ENCODE results near the gene SLC29A2.

The SLC29A2 gene

DNA sequence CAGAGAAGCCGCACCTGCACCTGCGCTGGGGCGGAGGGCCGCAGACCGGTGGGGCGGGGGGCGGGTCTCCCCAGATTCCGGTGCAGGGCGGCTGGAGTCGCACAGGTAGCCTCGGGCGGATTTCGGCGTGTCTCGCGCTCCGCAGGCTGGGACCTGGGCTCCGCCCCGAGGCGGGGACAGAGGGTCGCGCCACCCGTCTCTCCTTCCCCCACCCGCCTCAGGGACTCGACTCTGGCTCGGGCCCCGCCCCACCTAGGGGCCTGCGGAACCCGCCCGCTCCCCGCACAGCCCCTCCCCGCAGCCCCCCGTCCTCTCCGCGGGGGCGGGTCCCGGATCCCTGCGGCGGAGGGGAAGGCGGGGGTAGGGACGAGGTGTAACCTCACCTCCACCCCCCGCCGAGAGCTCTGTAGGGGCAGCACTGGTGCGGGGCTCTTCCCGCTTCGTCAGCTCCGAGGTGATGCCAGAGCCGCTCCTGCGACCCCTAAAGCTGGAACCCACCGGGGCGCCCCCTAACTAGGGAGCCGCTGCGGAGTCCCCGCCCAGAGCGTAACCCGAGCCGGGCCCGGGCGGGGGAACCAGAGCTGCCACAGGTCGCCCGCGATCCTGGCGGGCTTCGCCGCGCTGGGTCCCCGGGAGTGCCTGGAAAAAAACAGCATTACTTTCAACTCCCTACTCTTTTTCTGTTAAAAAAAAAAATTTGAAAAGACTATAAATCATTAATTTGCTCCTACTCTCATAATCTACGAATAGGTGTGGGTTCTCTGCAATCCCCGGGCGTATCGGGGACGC, at the start of gene SLC29A2:
TSS of gene SLC29A2 (minus strand) at position 134 of the 789 bp plus-strand sequence. CDS start 169 bp downstream, outside the sequence.
- H3K27ac ChIP-seq = peak within 1 kb of the TSS; percentile 43
- DNase-seq (ENCODE audit: low read depth, low spot score) = no peak

DNA sequence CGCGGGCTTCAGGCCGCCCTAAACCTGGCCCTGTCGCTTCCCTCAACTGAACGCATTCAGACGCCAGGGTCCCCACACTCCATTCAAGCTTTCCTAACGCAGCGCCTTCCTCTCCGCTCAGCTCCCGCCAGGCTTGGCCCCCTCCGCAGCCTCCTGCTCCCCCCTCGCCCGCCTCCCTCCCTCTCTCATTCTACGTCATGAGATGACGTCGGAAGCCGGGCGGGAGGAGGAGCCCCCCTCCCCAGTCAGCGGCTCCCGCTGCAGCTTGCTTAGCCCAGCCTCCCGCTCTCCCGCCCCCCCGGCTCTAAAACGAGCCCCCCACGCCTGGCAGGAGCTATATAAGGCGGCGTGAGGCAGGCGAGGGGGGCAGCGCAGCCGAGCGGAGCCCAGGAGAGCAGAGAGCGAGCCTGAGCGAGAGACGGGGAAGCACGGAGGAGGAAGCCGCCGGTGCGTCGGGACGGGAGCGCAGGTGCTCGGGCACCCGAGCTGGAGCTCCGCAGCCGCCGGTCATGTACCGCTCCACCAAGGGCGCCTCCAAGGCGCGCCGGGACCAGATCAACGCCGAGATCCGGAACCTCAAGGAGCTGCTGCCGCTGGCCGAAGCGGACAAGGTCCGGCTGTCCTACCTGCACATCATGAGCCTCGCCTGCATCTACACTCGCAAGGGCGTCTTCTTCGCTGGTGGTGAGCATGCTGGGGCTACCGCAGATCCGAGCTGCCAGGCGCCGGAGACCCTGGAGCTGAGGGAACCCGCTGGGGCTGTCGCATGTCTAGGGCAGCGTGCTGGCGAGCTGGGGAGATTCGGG, 49.3 kb upstream of the SLC29A2 start, which contains the start of gene NPAS4:
TSS of gene NPAS4 (plus strand) at position 365 of the 806 bp plus-strand sequence. CDS start at position 510, 145 bp downstream.
- DNase-seq (ENCODE audit: low read depth, low spot score) = no peak
- no peak within 1 kb of the TSS for H3K27ac ChIP-seq

GRCh38 chr11:66419825-66420224, 48.3 kb upstream of the SLC29A2 start:
- no peak for DNase-seq (ENCODE audit: low read depth, low spot score)

DNA sequence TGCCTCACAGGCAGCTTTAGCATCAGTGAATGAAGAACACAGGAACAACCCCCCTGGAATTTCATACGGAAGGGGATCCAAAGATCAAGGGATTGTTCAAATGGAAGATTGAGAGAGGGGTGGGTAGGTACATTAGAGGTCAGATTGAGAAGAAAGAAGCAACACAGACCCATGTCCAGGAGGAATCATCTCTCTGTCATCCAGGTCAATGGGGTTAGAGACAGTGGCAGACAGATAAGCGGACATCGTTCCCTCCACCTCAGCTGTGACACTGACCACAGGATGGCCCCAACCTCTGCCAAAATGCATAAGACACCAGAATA, 47.4 kb upstream of the SLC29A2 start:
- no peak overlapping the region for H3K27ac ChIP-seq
- no peak for DNase-seq (ENCODE audit: low read depth, low spot score)

More at GRCh38 chr11:66419825-66420224, 48.3 kb upstream of the SLC29A2 start:
- H3K27ac ChIP-seq = no peak overlapping the region

- H3K27ac ChIP-seq = no peak overlapping the region
- peak; percentile 22 for DNase-seq (ENCODE audit: low read depth, low spot score)
Observed at GRCh38 chr11:66418168-66418985, 46.8 kb upstream of the SLC29A2 start.

DNA sequence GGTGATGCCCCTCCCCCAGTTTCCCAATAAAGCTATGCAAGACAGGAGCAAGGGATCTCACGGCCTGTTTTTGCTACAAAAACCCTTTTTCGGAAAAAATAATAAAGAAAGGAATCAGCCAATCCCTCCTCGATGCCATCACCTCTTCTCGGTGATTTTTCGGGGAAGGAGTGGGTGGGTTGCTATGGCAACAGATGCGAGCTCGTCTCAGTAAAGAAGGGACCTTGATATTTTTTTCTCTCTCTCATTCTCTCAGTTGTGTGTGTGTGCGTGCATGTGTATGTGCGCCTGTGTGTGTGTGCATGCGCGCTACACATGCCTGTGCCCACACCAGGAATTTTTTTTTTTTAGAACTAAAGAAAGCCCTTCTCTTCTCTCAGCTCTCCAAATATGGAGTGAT, 45.4 kb upstream of the SLC29A2 start:
- DNase-seq (ENCODE audit: low read depth, low spot score) = no peak
- H3K27ac ChIP-seq = no peak overlapping the region

DNA sequence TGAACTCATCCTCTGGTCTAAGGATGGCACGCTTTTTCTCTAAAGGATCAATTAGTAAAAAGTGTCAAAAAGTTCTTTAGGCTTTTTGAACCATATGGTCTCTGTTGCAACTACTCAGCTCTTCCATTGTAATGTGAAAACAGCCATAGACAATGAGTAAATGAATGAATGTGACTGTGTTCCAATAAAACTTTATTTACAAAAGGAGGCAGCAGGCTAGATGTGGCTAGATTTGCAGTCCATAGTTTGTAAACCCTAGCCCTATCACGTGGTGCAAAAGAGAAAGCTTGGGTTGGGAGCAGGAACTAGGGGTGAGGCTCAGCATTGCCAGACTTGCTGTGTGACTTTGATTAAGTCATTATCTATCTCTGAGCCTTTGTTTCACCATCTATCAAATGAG, 43.9 kb upstream of the SLC29A2 start:
- DNase-seq (ENCODE audit: low read depth, low spot score) = no peak
- H3K27ac ChIP-seq = no peak overlapping the region

DNA sequence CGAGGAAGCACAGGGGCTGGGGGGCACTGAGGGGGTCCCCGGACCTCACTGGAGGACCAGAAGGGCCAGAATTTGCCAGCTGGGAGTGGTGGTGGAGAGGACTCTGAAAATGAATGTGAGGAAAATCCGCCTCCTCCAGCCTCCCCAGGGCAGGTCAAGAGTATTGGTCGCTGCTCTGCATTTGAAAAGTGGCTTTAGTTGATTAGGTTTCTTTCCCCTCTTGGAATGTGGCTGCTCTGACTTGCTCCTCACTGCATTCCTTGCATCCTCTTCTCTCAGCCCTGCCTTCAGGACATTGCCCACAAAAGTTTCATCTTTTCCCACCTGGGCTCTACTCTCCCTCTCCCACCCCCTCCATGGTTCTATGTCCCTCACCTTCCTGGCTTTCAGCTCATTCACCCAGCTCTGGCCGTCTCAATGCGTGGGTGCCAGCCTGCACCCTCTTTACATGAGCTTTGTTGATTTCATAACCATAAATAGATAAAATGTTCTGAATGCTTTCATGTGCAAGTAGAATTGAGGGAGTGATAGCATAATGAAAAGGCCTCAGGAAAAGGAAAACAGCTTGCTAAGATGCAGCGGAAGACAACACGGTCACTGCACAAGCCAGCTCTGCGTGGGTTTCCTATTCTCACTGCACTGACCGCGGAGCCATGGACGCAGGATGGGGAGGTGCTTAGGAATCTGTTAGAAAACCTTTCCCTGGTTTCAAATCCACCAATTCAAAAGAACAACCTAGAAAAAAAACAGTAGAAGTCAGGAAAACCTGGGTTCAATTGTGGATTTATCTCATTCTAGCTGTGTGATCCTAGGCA, 42.8 kb upstream of the SLC29A2 start:
- H3K27ac ChIP-seq = no peak overlapping the region
- DNase-seq (ENCODE audit: low read depth, low spot score) = no peak

- no peak overlapping the region for H3K27ac ChIP-seq
- DNase-seq (ENCODE audit: low read depth, low spot score) = no peak
Observed at GRCh38 chr11:66413167-66413566, 41.6 kb upstream of the SLC29A2 start.

GRCh38 chr11:66412110-66412509, 40.5 kb upstream of the SLC29A2 start:
- H3K27ac ChIP-seq = no peak overlapping the region
- DNase-seq (ENCODE audit: low read depth, low spot score) = no peak

GRCh38 chr11:66411323-66411722, 39.8 kb upstream of the SLC29A2 start:
- DNase-seq (ENCODE audit: low read depth, low spot score) = no peak
- H3K27ac ChIP-seq = no peak overlapping the region

- H3K27ac ChIP-seq = no peak overlapping the region
- DNase-seq (ENCODE audit: low read depth, low spot score) = no peak
Observed at GRCh38 chr11:66410191-66410590, 38.6 kb upstream of the SLC29A2 start.

DNA sequence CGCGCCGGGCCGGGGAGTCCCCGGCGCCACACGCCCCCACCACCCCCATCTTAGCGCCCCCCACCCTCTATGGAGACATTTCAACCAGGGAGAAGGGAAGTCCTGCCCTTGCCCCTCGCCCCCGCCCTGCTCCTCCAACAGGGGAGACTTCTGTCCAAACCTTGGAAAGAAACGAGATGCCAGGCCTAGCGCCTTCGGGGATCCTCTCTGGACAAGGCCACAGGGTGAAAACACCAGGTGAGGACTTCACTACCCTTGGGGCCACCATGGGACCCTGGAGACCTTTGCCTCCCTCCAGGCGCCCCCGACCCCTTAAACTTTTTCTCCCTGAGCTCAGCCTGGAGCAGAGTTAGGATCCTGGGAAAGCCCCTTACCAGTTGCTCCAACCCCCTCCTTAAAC, 37.7 kb upstream of the SLC29A2 start:
- H3K27ac ChIP-seq = no peak overlapping the region
- no peak for DNase-seq (ENCODE audit: low read depth, low spot score)

- no peak for DNase-seq (ENCODE audit: low read depth, low spot score)
- H3K27ac ChIP-seq = no peak overlapping the region
Observed at GRCh38 chr11:66408488-66409214, 37.1 kb upstream of the SLC29A2 start.

DNA sequence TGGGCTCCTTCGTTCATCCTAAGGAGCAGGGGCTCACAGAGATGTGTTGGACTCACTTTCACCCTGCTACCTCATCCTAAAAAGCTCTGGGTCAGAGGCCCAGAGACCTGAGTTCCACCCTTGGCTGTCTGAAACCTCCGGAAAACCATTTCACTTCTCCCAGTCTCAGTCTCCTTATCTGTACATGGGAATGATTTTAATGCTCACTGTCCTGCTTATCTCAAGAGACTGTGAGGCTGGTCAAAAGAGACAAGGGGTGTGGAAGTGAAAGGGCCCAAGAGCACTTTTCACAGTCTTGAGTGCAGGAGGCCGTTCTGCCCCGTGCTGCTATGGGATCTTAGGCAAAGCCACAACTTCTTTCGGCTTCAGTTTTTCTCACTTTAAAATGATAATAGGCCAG, 36.1 kb upstream of the SLC29A2 start:
- H3K27ac ChIP-seq = no peak overlapping the region
- DNase-seq (ENCODE audit: low read depth, low spot score) = no peak

DNA sequence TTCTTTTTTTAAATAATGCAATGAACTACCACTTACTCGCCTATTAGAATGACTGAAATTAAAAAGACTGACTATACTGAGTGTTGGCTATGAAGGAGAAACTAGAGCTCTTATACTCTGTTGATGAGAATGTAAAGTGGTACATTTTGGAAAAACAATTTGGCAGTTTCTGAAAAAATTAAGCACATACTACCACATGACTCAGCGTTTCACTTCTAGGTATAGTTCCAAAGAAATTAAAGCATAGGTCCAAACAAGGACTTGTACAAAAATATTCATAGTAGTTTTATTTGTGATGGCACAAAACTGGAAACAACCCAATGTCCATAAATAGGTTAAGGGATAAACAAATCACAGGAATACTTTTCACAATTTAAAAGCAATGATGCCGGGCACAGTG, 22.4 kb upstream of the SLC29A2 start:
- DNase-seq (ENCODE audit: low read depth, low spot score) = no peak
- no peak overlapping the region for H3K27ac ChIP-seq

DNA sequence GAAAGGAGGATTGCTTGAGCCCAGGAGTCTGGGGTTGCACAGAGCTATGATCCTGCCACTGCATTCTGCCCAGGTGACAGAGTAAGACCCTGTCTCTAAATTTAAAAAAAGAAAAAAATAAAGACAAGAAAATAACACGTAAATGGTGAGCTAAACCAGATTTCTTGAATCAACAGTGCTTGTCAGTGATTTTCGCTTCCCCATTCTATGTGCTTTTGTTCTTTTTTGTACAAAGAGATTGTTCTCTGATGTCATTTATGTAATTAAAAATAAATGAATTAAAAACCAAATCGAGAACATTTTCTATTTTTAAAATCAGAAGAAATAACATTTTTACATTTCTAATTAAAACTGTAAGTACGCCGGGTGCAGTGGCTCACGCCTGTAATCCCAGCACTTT, 19.8 kb upstream of the SLC29A2 start:
- H3K27ac ChIP-seq = no peak overlapping the region

DNA sequence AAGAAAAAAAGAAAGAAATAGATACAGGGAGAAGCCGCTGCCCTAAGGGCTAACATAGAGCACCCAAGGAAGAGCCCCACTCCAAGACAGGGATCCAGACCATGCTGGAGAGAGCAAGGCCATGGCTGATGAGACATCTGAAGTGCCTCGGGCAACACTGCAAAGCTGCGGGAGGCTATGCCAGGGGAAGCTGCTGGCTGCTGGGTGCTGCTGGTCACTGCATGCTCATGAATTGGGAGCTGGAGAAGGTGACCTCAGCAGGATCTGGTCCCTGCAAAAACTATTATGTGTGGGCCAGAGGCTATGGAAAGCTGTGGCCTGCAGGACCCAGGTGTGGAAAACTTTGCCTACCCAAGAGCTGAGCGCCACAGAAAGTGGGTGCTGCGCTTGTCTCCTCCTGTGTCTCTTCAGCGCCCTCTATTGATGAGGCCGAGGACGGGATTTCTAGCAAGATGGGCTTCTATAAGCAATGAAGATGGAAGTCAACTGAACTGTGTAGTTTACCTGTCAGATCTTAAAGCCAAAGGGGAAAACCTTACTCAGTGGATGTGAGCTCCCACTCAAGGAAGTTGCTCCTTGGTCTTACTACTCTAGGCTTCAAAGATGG, 17.3 kb upstream of the SLC29A2 start:
- no peak overlapping the region for H3K27ac ChIP-seq
- DNase-seq (ENCODE audit: low read depth, low spot score) = peak; percentile 46

More for the DNA sequence above, 19.8 kb upstream of the SLC29A2 start:
- no peak for DNase-seq (ENCODE audit: low read depth, low spot score)

Measured in epithelial cell of prostate (primary cell).